ENCODE measurements around the gene B4GALT1.

- TF ChIP-seq CTCF (IDR thresholded peaks at IDR 0.05): no peak
- no peak for TF ChIP-seq POLR2A (IDR thresholded peaks at IDR 0.05)
These were observed 46.5 kb downstream of the B4GALT1 start for GRCh38 chr9:33120620-33121019.

All from thyroid gland (tissue), 4 donors.